ENCODE results near the gene OSM.
"Not testable (repeated sequence)": the region's sequence is repeated elsewhere in the genome, so short reads cannot be mapped to it uniquely, and the experiment has no call there.

OSM gene

GRCh38 chr22:30220338-30221012 is 46.2 kb downstream of the OSM start:
- TF ChIP-seq, protein P1, sequence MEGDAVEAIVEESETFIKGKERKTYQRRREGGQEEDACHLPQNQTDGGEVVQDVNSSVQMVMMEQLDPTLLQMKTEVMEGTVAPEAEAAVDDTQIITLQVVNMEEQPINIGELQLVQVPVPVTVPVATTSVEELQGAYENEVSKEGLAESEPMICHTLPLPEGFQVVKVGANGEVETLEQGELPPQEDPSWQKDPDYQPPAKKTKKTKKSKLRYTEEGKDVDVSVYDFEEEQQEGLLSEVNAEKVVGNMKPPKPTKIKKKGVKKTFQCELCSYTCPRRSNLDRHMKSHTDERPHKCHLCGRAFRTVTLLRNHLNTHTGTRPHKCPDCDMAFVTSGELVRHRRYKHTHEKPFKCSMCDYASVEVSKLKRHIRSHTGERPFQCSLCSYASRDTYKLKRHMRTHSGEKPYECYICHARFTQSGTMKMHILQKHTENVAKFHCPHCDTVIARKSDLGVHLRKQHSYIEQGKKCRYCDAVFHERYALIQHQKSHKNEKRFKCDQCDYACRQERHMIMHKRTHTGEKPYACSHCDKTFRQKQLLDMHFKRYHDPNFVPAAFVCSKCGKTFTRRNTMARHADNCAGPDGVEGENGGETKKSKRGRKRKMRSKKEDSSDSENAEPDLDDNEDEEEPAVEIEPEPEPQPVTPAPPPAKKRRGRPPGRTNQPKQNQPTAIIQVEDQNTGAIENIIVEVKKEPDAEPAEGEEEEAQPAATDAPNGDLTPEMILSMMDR (conservative IDR thresholded peaks at IDR 0.05), result no peak
- H3K27ac ChIP-seq, result no peak overlapping the region

- TF ChIP-seq, protein P1 (conservative IDR thresholded peaks at IDR 0.05), result no peak
- H3K27ac ChIP-seq, result no peak overlapping the region
Observed at GRCh38 chr22:30219668-30220278, 46.9 kb downstream of the OSM start.

DNA sequence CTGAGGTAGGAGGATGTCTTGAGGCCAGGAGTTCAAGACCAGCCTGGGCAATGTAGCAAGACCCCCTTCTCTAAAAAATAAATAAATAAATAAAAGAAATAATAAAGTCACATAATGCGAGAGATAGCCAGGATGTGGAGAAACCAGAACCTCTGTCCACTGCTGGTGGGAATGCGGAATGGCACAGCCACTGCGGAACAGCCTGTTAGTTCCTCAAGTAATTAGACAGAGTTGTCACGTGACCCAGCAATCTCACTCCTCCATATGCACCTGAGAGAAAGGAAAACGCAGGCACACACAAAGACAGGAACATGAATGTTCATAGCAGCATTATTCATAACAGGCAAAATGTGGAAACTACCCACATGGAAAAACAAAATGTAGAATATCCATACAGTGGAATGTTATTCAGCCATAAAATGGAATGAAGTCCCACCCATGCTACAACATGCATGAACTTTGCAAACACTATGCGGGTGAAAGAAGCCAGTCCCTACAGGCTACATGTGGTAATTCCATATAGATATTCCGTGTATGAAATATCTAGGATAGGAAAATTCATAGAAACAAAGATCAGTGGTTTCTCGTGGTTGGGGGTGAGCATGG is 47.5 kb downstream of the OSM start:
- TF ChIP-seq, protein P1 (conservative IDR thresholded peaks at IDR 0.05), result no peak
- H3K27ac ChIP-seq, result no peak overlapping the region

GRCh38 chr22:30217698-30218560 is 48.7 kb downstream of the OSM start:
- no peak overlapping the region for H3K27ac ChIP-seq
- TF ChIP-seq, protein P1 (conservative IDR thresholded peaks at IDR 0.05), result no peak

DNA sequence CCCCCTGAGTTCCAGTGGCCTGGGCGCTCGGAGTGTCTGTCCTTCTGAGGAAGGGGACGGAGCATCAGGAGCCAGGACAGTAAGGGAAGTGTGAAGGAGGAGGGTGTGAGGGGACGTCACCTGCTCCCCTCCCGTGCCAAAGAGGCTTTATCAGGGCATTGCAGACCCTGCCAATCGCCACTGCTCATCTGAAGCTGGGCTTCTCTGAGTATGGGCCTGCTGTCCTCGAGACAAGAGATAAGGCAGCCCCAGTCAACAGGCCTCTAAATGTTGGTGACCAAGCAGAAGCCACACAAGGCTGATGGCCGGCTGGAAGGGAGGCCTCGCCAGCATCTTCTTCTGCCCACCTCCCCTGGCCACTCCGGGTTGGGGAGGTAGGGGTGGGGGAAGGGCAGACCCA is 49.9 kb downstream of the OSM start:
- H3K27ac ChIP-seq, result no peak overlapping the region
- TF ChIP-seq, protein P1 (conservative IDR thresholded peaks at IDR 0.05), result no peak

- H3K27ac ChIP-seq, result not testable (repeated sequence)
Observed at GRCh38 chr22:30216272-30216671, 50.4 kb downstream of the OSM start.

DNA sequence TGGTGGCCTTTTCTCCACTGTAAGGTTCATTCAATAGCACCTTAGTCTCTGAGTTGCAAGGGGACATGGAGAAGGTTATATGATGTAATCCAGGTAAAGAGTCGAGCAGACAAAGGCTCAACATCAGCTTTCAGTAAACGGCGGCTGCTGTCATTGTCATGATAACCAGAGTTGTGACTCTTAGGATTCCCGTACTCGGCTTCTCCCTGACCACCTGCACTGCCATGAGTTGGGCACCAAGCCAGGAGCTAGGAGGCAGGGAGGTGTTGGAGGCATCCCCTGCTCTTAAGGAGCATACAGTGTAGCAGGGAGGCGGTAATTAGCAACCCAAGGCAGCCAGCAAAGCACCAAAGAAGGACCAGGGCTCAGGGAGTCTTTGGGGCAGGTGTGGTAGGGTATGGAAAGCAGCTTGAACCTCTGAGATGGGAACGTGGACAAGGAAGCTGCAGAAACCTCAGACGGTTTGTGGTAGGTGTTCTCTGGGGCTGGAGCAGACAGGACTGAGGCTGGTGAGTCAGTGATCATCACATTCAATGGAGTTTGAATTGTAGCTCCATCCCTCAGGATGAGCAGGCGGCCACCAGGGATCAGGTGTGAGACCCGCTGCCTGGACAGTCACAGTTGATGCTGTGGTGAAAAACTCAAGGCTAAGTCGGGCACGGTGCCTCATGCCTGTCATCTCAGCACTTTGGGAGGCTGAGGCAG is 51.8 kb downstream of the OSM start:
- TF ChIP-seq, protein P1 (conservative IDR thresholded peaks at IDR 0.05), result no peak

More for the DNA sequence above, 51.8 kb downstream of the OSM start:
- H3K27ac ChIP-seq, result no peak overlapping the region

All from VCaP (cell line).